Left lobe of liver (tissue), 2 donors: Measurements from ENCODE around the gene GOLT1A. TPM values are rescaled to one million over a fixed set of nuclear protein-coding genes. Genes with fewer than 3 reads are reported as not detected.
A peak's percentile ranks its signal among the peaks of the same experiment; 100 is the strongest.

Source experiments
- ATAC-seq: fragments of 200-7000 bp; cut with Tn5 transposase; one replicate; pipeline ENCODE4 v1.9.1; 2020; ENCODE audit warnings: mild to moderate bottlenecking, moderate library complexity
- DNase-seq: peaks from one replicate; pipeline ENCODE4 v3.0.0-alpha.2; 2020; ENCODE audit warnings: low spot score
- total RNA-seq: library from RNA; stranded (reverse); gene quantifications from one replicate; pipeline ENCODE4 v1.2.1, GENCODE V29; 2021
- donor health status: DM: no; HTN: no; CAD: no; lungs with moderate emphysema.
- donor health status: DM: no; HTN: yes; CAD: no.

GOLT1A gene
- 63.9 TPM for total RNA-seq

- ATAC-seq (peak; percentile 93), DNase-seq (peak; percentile 95)
These were observed at the start of gene GOLT1A for GRCh38 chr1:204213668-204214662. Gene GOLT1A (minus strand): TSS chr1:204213988. CDS start chr1:204213906, 82 bp downstream.

GRCh38 chr1:204263254-204263910 is 49.6 kb upstream of the GOLT1A start:
- peak; percentile 28 for ATAC-seq
- peak; percentile 68 for DNase-seq

- ATAC-seq (no peak), DNase-seq (no peak)
These were observed 48.9 kb upstream of the GOLT1A start for GRCh38 chr1:204262506-204263253.

GRCh38 chr1:204261746-204262505 is 48.1 kb upstream of the GOLT1A start:
- DNase-seq (no peak), ATAC-seq (no peak)

GRCh38 chr1:204261266-204261665 is 47.5 kb upstream of the GOLT1A start:
- DNase-seq (no peak), ATAC-seq (peak; percentile 1)

GRCh38 chr1:204260601-204261197 is 46.9 kb upstream of the GOLT1A start:
- DNase-seq (peak; percentile 93), ATAC-seq (peak; percentile 54)

- ATAC-seq, result no peak
These were observed 46.0 kb upstream of the GOLT1A start for GRCh38 chr1:204259782-204260181.

GRCh38 chr1:204259196-204259595 is 45.4 kb upstream of the GOLT1A start:
- no peak for ATAC-seq
- DNase-seq, result no peak

More at GRCh38 chr1:204259782-204260181, 46.0 kb upstream of the GOLT1A start:
- no peak for DNase-seq

- DNase-seq (no peak), ATAC-seq (peak; percentile 39)
These were observed 44.7 kb upstream of the GOLT1A start for GRCh38 chr1:204258213-204259115.

GRCh38 chr1:204257446-204257845 is 43.7 kb upstream of the GOLT1A start:
- DNase-seq, result no peak
- ATAC-seq, result no peak

- DNase-seq (peak; percentile 81), ATAC-seq (peak; percentile 72)
These were observed 42.7 kb upstream of the GOLT1A start for GRCh38 chr1:204256531-204256930.

- ATAC-seq, result no peak
These were observed 42.2 kb upstream of the GOLT1A start for GRCh38 chr1:204255966-204256365.

GRCh38 chr1:204255225-204255624 is 41.4 kb upstream of the GOLT1A start:
- no peak for DNase-seq

More at GRCh38 chr1:204255966-204256365, 42.2 kb upstream of the GOLT1A start:
- no peak for DNase-seq

GRCh38 chr1:204254031-204254661 is 40.4 kb upstream of the GOLT1A start:
- ATAC-seq (peak; percentile 76), DNase-seq (peak; percentile 96)

More at GRCh38 chr1:204255225-204255624, 41.4 kb upstream of the GOLT1A start:
- ATAC-seq, result no peak

GRCh38 chr1:204251926-204252689 is 38.3 kb upstream of the GOLT1A start:
- DNase-seq, result no peak
- ATAC-seq, result no peak

- no peak for ATAC-seq
- no peak for DNase-seq
These were observed 37.5 kb upstream of the GOLT1A start for GRCh38 chr1:204251286-204251685.

GRCh38 chr1:204250428-204251030 is 36.7 kb upstream of the GOLT1A start:
- DNase-seq (peak; percentile 79), ATAC-seq (peak; percentile 74)
